HepG2 (cell line): Measurements from ENCODE around the gene CCNQ. TPM values are rescaled to one million over a fixed set of nuclear protein-coding genes. Genes with fewer than 3 reads are reported as not detected.

Experiments used
- MTF1 ChIP-seq: sonication (generic); formaldehyde crosslinking; IDR thresholded peaks from 2 replicates; pipeline ENCODE4 v1.5.0; 2020; ENCODE audit warnings: missing genetic modification reagents
- THAP9 ChIP-seq: sonication (generic); formaldehyde crosslinking; IDR thresholded peaks from 2 replicates; pipeline ENCODE4; 2020; ENCODE audit warnings: missing genetic modification reagents, mild to moderate bottlenecking, borderline replicate concordance
- ZBTB21 ChIP-seq: sonication (generic); formaldehyde crosslinking; IDR thresholded peaks from 2 replicates; pipeline ENCODE4 v1.4.0; 2020; ENCODE audit warnings: missing genetic modification reagents
- ZBTB46 ChIP-seq: sonication (generic); formaldehyde crosslinking; IDR thresholded peaks from 2 replicates; pipeline ENCODE4 v1.4.0; 2020; ENCODE audit warnings: mild to moderate bottlenecking, missing genetic modification reagents, borderline replicate concordance
- ZNF562 ChIP-seq: sonication (generic); formaldehyde crosslinking; IDR thresholded peaks from 2 replicates; pipeline ENCODE4 v1.8.0; 2022; ENCODE audit warnings: missing genetic modification reagents, borderline replicate concordance
- ZNF691 ChIP-seq: sonication (generic); formaldehyde crosslinking; IDR thresholded peaks from 2 replicates; pipeline ENCODE4 v1.4.0; 2020; ENCODE audit warnings: missing genetic modification reagents, low read depth, mild to moderate bottlenecking, borderline replicate concordance
- polyA plus RNA-seq, 8 experiments: library from polyadenylated mRNA; depleted of rRNA in 3 of 8; stranded (reverse) in 7 of 8; unstranded in 1 of 8; fragments of >200 nt; fragmentation: Illumina TruSeq in 4 of 8; extraction: Trizol in 4 of 8; gene quantifications; 2 replicates each; pipeline versions ENCODE4 v1.2.1 to v1.2.3, GENCODE V29; 2011 to 2016; ENCODE audit warnings: low read depth in 4 of 8, missing spikeins in 1 of 8, mixed read lengths in 1 of 8; ENCODE audit not compliant: insufficient read depth in 1 of 8
- total RNA-seq, 5 experiments: library from RNA; depleted of rRNA; stranded (reverse); fragments of >200 nt; fragmentation: Illumina TruSeq; extraction: Trizol; gene quantifications; 2 replicates each; pipeline ENCODE4 v1.2.3, GENCODE V29; 2016; ENCODE audit warnings: low read depth in 1 of 5

The CCNQ gene
- total and polyA plus RNA-seq, 2 of the 13 experiments (the other 11 are each of a cell fraction or from before 2014, with no cell fraction given) = 15.0 to 25.5 TPM

- peak; percentile 100 for TF ChIP-seq ZBTB46 (CRISPR knock-in tag)
- no peak; the same call in 1 of the 2 replicates for TF ChIP-seq MTF1 (CRISPR knock-in tag)
- no peak for TF ChIP-seq ZBTB21 (CRISPR knock-in tag)
- no peak for TF ChIP-seq THAP9 (CRISPR knock-in tag)
- no peak; the same call in 1 of the 2 replicates for TF ChIP-seq ZNF691
- TF ChIP-seq ZNF562 = no peak
These were observed 28.1 kb upstream of the CCNQ start (continued) for GRCh38 chrX:153626863-153627674.
